ENCODE data around the gene DOCK6.
"Not testable (repeated sequence)": the region's sequence is repeated elsewhere in the genome, so short reads cannot be mapped to it uniquely, and the experiment has no call there.

GRCh38 chr19:11180975-11181374, 81.3 kb downstream of the DOCK6 start:
- not testable (repeated sequence) for TF ChIP-seq CTCF (IDR thresholded peaks at IDR 0.05); ZFX (IDR thresholded peaks at IDR 0.05; ENCODE audit: borderline replicate concordance)

Data from 22Rv1 (cell line).